ENCODE results near the gene FOXA3.

- TF ChIP-seq CTCF (IDR thresholded peaks at IDR 0.05) (no peak), POLR2A (IDR thresholded peaks at IDR 0.05) (no peak)
These were observed 56.3 kb downstream of the FOXA3 start for GRCh38 chr19:45920458-45920857.
